ENCODE measurements around the gene KIF22. TPM values are rescaled to one million over a fixed set of nuclear protein-coding genes. Genes with fewer than 3 reads are reported as not detected.
A peak's percentile ranks its signal among the peaks of the same experiment; 100 is the strongest.
"Not testable (repeated sequence)": the region's sequence is repeated elsewhere in the genome, so short reads cannot be mapped to it uniquely, and the experiment has no call there.

The KIF22 gene
- total RNA-seq, 2 experiments from 2014 or later, result 160 to 165 TPM

DNA sequence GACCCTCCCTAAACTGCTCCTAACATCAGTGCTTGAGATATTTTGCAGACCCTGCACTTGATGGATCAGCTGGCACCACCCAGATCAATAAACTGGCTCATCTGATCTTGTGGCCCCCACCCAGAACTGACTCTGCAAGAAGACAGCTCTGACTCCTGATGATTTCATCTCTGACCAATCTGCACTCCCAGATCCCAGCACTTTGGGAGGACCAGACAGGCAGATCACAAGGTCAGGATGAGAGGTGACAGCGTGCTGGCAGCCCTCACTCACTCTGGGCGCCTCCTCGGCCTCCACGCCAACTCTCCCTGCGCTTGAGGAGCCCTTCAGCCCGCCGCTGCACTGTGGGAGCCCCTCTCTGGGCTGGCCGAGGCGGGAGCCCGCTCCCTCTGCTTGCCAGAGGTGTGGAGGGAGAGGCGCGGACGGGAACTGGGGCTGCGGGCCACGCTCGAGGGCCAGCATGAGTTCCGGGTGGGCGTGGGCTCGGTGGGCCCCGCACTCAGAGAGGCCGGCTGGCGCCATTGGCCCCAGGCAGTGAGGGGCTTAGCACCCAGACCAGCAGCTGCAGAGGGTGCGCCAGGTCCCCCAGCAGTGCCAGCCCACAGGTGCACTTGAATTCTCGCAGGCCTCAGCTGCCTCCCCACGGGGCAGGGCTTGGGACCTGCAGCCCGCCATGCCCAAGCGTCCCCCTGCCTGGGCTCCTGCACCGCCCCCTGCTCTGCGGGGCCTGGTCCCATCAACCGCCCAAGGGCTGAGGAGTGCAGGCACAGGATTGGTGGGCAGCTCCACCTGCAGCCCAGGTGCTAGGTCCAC is 42.4 kb upstream of the KIF22 start:
- CTCF ChIA-PET, result interaction anchor here (1.0 to 2.3 kb wide), 3 partner anchors 25 to 46 kb away, joined by 3 to 7 read pairs (median 3); partner anchors contain the start of gene KIF22

GRCh38 chr16:29748760-29749149 is 41.8 kb upstream of the KIF22 start:
- H3K9me3 Mint-ChIP-seq; H3K4me3 Mint-ChIP-seq; H3K36me3 Mint-ChIP-seq (ENCODE audit: low read depth); H3K27me3 Mint-ChIP-seq; H3K27ac Mint-ChIP-seq; intact Hi-C loops (cut with micrococcal nuclease); ATAC-seq: not testable (repeated sequence)
- peak; percentile 47 for DNase-seq
- H3K4me1 Mint-ChIP-seq (ENCODE audit: low read depth), result peaks cover 31% of the 10 kb centered on the region
- CTCF ChIA-PET, result interaction anchor here (1.1 to 2.3 kb wide), 2 partner anchors 26 to 41 kb away, joined by 3 to 7 read pairs; partner anchors contain the start of gene KIF22
- POLR2A ChIA-PET, result interaction anchor here (0.8 kb wide), 1 partner anchor 41 kb away, joined by 4 read pairs; the partner anchor contains the start of gene KIF22

More for the DNA sequence above, 42.4 kb upstream of the KIF22 start:
- no peaks in the 10 kb centered on the region for H3K27me3 Mint-ChIP-seq
- DNase-seq (no peak), ATAC-seq (no peak)
- H3K36me3 Mint-ChIP-seq (ENCODE audit: low read depth), result peaks cover 13% of the 10 kb centered on the region
- POLR2A ChIA-PET, result interaction anchor here (0.8 kb wide), 1 partner anchor 42 kb away, joined by 4 read pairs; the partner anchor contains the start of gene KIF22
- intact Hi-C loops (cut with micrococcal nuclease), result no loop called here
- no peaks in the 10 kb centered on the region for H3K9me3 Mint-ChIP-seq
- H3K4me1 Mint-ChIP-seq (ENCODE audit: low read depth), result peaks cover 34% of the 10 kb centered on the region
- peak overlapping the region; percentile 34 for H3K27ac Mint-ChIP-seq
- TF ChIP-seq, protein P1, sequence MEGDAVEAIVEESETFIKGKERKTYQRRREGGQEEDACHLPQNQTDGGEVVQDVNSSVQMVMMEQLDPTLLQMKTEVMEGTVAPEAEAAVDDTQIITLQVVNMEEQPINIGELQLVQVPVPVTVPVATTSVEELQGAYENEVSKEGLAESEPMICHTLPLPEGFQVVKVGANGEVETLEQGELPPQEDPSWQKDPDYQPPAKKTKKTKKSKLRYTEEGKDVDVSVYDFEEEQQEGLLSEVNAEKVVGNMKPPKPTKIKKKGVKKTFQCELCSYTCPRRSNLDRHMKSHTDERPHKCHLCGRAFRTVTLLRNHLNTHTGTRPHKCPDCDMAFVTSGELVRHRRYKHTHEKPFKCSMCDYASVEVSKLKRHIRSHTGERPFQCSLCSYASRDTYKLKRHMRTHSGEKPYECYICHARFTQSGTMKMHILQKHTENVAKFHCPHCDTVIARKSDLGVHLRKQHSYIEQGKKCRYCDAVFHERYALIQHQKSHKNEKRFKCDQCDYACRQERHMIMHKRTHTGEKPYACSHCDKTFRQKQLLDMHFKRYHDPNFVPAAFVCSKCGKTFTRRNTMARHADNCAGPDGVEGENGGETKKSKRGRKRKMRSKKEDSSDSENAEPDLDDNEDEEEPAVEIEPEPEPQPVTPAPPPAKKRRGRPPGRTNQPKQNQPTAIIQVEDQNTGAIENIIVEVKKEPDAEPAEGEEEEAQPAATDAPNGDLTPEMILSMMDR (IDR thresholded peaks at IDR 0.05), result no peak
- no peak overlapping the region for H3K4me3 Mint-ChIP-seq

DNA sequence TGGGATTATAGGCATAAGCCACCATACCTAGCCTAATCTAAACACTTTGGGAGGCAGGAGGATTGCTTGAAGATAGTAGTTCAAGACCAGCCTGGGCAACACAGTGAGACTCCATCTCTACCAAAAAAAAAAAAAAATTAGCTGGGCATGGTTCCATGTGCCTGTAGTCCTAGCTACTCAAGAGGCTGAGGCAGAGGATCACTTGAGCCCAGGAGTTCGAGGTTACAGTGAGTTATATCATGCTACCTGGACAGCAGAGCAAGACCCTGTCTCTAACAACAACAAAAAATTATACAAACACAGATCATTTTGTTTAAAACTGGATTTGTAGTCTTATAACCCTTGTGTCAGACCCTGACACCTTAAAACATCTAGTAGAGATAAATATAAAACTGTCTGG is 37.0 kb upstream of the KIF22 start:
- Mint-ChIP-seq H3K4me1 (ENCODE audit: low read depth) (peaks cover 24% of the 10 kb centered on the region), H3K9me3 (no peaks in the 10 kb centered on the region), H3K27me3 (no peaks in the 10 kb centered on the region), H3K4me3 (no peak overlapping the region), H3K36me3 (ENCODE audit: low read depth) (no peaks in the 10 kb centered on the region), H3K27ac (peak overlapping the region; percentile 18)
- ChIA-PET CTCF (interaction anchor here (1.7 to 2.6 kb wide), 4 partner anchors 32 to 95 kb away, joined by 5 to 15 read pairs (median 10); no protein-coding TSS in a partner anchor), POLR2A (interaction anchor here (0.6 to 2.1 kb wide), 6 partner anchors 15 to 39 kb away, joined by 3 to 7 read pairs (median 4); partner anchors contain the start of gene KIF22)
- intact Hi-C loops (cut with micrococcal nuclease), result no loop called here
- no peak for DNase-seq
- no peak for ATAC-seq
- TF ChIP-seq, protein P1 (IDR thresholded peaks at IDR 0.05), result no peak

GRCh38 chr16:29756654-29757053 is 33.9 kb upstream of the KIF22 start:
- ChIA-PET CTCF (interaction anchor here (1.2 to 1.5 kb wide), 3 partner anchors 29 to 56 kb away, joined by 3 to 6 read pairs (median 3); partner anchors contain the start of gene KIF22), POLR2A (interaction anchor here (0.7 to 1.3 kb wide), 2 partner anchors 90 to 99 kb away, joined by 3 read pairs; no protein-coding TSS in a partner anchor)
- Mint-ChIP-seq H3K36me3 (ENCODE audit: low read depth) (no peaks in the 10 kb centered on the region), H3K4me3 (no peak overlapping the region), H3K9me3 (no peaks in the 10 kb centered on the region), H3K4me1 (ENCODE audit: low read depth) (peaks cover 22% of the 10 kb centered on the region), H3K27me3 (no peaks in the 10 kb centered on the region), H3K27ac (no peak overlapping the region)
- intact Hi-C loops (cut with micrococcal nuclease), result no loop called here
- ATAC-seq (peak; percentile 21), DNase-seq (no peak)
- TF ChIP-seq, protein P1 (IDR thresholded peaks at IDR 0.05), result no peak

DNA sequence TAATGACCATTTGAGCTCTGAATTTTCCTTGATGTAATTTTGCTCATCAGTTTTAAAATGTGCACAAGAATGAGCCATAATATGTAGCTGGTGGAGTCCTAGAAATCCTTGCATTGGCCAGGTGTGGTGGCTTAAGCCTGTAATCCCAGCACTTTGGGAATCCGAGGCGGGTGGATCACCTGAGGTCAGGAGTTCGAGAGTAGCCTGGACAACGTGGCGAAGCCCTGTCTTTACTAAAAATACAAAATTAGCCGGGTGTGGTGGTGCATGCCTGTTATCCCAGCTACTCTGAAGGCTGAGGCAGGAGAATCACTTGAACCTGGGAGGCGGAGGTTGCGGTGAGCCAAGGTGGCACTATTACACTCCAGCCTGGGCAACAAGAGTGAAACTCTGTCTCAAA is 33.5 kb upstream of the KIF22 start:
- ATAC-seq; H3K4me3 Mint-ChIP-seq; H3K9me3 Mint-ChIP-seq; DNase-seq; intact Hi-C loops (cut with micrococcal nuclease); H3K36me3 Mint-ChIP-seq (ENCODE audit: low read depth); H3K27me3 Mint-ChIP-seq; H3K27ac Mint-ChIP-seq: not testable (repeated sequence)
- H3K4me1 Mint-ChIP-seq (ENCODE audit: low read depth), result peaks cover 22% of the 10 kb centered on the region
- CTCF ChIA-PET, result interaction anchor here (1.2 to 1.5 kb wide), 3 partner anchors 29 to 56 kb away, joined by 3 to 6 read pairs (median 3); partner anchors contain the start of gene KIF22
- POLR2A ChIA-PET, result interaction anchor here (0.7 to 1.3 kb wide), 2 partner anchors 90 to 99 kb away, joined by 3 read pairs; no protein-coding TSS in a partner anchor

Data from activated CD8-positive, alpha-beta T cell treated with anti-CD3 and anti-CD28 coated beads for 36 hours (primary cell).